ENCODE measurements around the gene C1orf159.
"Not testable (repeated sequence)": the region's sequence is repeated elsewhere in the genome, so short reads cannot be mapped to it uniquely, and the experiment has no call there.

C1orf159 gene

GRCh38 chr1:1148569-1148968 lies 32.7 kb upstream of the C1orf159 start:
- DNase-seq: no peak

- no peak for DNase-seq
These were observed 32.2 kb upstream of the C1orf159 start for GRCh38 chr1:1148061-1148460.

GRCh38 chr1:1146596-1146995 lies 30.7 kb upstream of the C1orf159 start:
- no peak for DNase-seq

- no peak for DNase-seq
These were observed 30.1 kb upstream of the C1orf159 start for GRCh38 chr1:1146026-1146425.

GRCh38 chr1:1145547-1145914 lies 29.6 kb upstream of the C1orf159 start:
- no peak for DNase-seq

- DNase-seq: no peak
These were observed 29.1 kb upstream of the C1orf159 start for GRCh38 chr1:1144843-1145546.

GRCh38 chr1:1144122-1144842 lies 28.4 kb upstream of the C1orf159 start:
- no peak for DNase-seq

GRCh38 chr1:1143636-1144035 lies 27.7 kb upstream of the C1orf159 start:
- DNase-seq: no peak

GRCh38 chr1:1142844-1143243 lies 27.0 kb upstream of the C1orf159 start:
- DNase-seq: no peak

GRCh38 chr1:1142352-1142751 lies 26.5 kb upstream of the C1orf159 start:
- DNase-seq: not testable (repeated sequence)

GRCh38 chr1:1141911-1142250 lies 26.0 kb upstream of the C1orf159 start:
- no peak for DNase-seq

- no peak for DNase-seq
These were observed 25.5 kb upstream of the C1orf159 start for GRCh38 chr1:1141244-1141910.

- DNase-seq: no peak
These were observed 24.8 kb upstream of the C1orf159 start for GRCh38 chr1:1140673-1141072.

GRCh38 chr1:1137256-1138045 lies 21.6 kb upstream of the C1orf159 start:
- DNase-seq: no peak

- DNase-seq: no peak
These were observed 20.8 kb upstream of the C1orf159 start for GRCh38 chr1:1136547-1137230.

GRCh38 chr1:1135339-1136136 lies 19.6 kb upstream of the C1orf159 start:
- DNase-seq: no peak

- no peak for DNase-seq
These were observed 18.5 kb upstream of the C1orf159 start for GRCh38 chr1:1134300-1134970.

- no peak for DNase-seq
These were observed 17.3 kb upstream of the C1orf159 start for GRCh38 chr1:1132956-1133750.

- DNase-seq: no peak
These were observed 16.4 kb upstream of the C1orf159 start for GRCh38 chr1:1132042-1132950.
